ENCODE measurements around the gene GMNC.
"Not testable (repeated sequence)": the region's sequence is repeated elsewhere in the genome, so short reads cannot be mapped to it uniquely, and the experiment has no call there.

GMNC gene, protein sequence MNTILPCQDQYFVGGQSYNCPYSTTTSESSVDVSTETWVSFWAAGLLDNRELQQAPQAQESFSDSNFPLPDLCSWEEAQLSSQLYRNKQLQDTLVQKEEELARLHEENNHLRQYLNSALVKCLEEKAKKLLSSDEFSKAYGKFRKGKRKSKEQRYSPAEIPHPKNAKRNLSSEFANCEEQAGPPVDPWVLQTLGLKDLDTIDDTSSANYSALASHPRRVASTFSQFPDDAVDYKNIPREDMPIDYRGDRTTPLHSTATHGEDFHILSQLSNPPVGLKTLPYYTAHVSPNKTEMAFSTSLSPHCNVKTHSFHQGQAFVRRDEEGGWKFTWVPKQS

DNA sequence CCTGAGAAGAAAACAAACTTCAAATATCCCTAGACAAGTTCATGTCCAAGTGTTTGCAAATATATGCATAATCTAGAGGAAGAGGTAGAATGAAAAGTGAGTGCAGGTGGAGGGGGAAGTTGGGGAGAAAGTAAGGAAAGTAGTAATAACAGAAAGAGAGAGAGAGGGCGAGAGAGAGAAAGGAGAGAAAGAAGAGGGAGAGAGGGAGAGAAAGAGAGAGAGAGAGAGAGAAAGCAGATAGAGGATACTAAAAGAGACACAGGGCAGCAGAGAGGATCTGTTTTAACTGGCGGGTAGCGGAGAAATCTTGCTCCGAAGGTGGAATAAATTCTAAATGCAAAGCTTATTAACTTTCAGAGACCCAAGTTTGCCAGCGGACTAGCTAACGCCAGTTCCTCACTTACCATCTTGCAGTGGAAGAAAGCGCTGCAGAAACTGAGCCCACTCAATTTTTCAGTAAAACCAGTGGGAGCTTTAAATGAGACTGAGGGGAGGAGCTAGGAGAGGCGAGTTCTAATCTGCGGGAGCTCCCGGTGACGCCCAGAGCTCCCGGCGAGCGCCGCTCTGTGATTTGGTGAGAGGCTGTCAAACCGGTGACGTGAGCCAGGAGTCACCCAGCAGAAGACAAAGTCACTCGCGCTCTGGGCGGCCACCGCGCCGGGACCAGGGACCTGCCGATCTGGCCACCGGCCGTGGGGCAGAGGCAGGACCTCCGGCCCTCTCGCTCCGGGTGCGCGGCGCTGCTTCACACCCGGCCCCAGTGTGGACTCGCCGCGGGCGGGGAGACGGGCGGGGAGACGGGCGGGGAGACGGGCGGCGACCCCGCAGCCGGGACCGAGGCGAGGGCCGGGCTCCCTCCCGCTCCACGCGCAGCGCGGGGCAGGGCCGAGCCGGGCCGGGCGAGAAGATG lies at the start of gene GMNC:
Gene GMNC, minus strand, starts transcription at position 486 of the 910 bp plus-strand sequence. Its CDS starts 79 bp downstream, at position 407.
- peak; percentile 31 for DNase-seq

GRCh38 chr3:190911382-190911781 lies 48.9 kb upstream of the GMNC start:
- DNase-seq = no peak

- DNase-seq = no peak
Observed at GRCh38 chr3:190909908-190910307, 47.4 kb upstream of the GMNC start.

DNA sequence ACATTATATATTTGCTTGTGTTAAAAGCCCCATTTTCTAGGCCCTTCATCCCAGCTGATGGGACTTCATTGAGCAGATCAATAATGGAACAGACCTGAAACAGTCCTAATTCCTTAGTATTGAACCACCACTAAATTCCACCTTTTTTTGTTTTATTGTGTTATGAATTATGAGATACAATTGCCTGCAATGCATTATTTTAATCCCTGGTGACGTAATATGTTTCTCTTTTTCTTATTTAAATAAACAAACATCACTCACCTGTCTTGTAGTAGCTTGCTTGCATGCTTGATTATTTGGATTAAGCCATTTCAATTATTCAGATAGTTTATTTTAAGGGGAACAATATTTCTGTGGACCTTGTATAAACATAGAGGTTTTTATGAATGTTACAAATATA lies 40.7 kb upstream of the GMNC start:
- no peak for DNase-seq

DNA sequence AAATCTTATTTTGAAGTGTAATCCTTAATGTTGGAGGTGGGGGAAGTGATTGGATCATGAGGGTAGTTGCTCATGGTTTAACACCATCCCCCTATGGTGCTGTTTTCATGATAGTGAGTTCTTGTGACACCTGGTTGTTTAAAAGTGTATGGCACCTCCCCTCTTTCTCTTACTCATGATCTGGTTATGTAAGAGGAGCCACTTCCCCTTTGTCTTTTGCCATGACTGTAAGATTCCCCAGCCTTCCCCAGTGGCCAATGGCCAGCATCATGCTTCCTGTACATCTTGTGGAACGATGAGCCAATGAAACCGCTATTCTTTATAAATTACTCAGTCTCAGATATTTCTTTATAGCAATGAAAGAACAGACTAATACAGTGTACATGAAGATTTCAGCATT lies 39.8 kb upstream of the GMNC start:
- no peak for DNase-seq

- DNase-seq = no peak
Observed at GRCh38 chr3:190892395-190892902, 30.0 kb upstream of the GMNC start.

GRCh38 chr3:190886945-190887344 lies 24.5 kb upstream of the GMNC start:
- no peak for DNase-seq

DNA sequence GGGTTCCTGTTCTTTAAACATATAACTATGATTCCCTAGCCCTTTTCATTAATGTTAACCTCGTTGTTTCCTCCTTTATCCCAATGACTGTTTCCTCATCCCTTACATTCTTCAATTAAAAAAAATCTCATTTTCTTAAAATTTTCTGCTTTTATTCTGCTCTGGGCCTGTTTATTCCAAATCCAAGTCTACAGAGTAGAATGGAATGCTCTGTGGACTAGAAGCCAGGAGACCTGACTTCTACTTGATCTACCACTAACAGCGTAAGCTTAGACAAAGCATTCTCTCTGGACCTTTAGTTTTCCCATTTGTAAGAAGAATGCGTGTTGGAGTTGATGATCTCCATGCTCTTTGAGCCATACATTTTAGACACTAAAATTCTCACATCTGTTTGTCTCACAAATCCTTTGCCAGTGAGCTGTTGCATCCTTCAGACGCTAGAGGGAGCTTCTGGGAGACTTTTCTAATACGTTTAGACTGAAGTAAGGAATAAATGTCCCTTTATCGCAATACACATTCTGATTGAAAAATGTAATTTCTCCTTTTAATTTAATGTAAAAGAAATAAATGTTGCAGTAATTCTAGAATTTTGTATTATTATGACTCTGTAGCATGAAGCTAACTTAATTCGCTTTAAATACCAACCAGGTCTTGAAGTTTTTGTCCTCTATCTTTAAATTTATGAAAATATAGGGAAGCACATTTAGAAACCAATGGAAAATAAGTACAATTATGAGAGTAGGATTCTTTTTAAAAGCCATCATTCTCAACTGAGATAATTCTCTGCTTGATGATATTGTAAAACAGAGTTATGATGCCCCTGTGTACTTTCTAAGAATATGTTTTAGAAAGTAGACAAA lies 21.7 kb upstream of the GMNC start:
- DNase-seq = no peak

GRCh38 chr3:190883141-190883540 lies 20.6 kb upstream of the GMNC start:
- DNase-seq = no peak

DNA sequence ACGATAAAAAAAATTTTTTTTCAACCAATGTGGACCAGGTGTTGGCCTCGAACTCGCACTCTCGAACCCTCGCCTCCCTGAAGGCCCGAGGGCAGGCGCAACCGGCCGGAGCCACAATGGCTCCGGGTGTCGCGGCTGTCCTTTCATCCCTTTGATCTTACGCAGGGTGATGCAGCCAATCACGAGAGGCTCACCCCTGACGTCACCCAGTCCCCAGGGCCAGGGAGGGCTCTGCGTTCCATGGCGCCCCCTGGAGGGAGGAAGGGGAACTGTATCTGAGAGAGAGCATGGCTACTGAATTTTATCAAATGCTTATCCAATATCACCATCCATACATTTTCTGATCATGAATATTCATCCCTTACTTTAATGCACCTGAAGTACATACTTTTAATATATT lies 15.4 kb upstream of the GMNC start:
- no peak for DNase-seq

GRCh38 chr3:190876433-190876832 lies 13.9 kb upstream of the GMNC start:
- not testable (repeated sequence) for DNase-seq

DNA sequence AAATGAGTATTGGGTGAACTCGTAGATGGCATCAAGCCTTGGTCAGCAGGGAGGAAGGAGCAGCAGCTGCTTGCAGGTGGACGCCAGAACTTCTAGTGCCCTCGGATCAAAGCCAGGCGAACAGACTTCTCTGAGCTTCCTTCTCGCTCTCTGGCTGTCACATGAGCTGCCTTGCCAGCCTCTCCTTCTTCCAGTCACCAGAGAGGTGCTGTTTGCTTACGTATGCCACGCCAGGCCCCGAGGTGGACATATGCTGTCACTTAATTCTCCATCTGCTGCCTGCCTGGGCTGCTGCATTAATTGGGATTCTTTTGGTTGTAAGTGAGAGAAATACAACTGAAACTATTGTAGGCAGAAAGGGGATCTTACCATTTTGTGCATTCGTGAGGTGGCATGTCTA lies 12.6 kb upstream of the GMNC start:
- DNase-seq = not testable (repeated sequence)

DNA sequence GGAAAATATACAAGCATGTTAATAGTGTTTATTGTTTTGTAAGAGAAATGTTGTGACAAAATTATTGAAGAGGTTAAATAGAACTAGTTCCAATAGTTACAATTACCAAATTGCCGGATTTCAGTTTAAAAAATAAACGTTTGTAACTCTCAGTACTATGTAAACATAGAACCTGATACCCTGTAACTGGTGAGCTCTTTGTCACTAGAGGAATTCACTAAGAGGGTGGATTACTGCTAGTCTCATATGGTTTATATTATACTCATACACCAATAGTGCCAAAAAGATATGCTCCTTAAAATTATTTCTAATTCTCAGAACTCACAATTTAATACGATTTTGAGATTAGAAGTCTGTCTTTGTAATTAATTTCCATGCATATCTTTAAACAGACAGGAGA lies 7.6 kb upstream of the GMNC start:
- DNase-seq = no peak

DNA sequence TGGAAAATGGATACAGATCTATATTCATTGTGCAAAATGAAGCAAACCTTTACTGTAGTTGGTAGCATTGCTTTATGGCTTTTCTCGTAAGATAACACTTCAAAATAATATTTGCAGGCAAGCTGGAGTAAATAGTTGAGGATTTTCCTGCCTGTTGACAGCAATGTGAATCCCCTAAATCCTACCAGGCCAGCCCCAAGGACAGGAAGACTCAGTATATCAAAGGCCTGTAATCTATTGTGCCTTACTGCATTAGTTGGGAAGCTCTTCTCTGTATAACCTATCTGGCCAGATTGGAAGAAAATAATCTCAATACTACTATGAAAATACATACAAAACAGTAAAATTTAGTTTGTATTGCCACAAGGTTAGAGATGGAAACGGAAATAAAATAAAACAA lies 4.6 kb upstream of the GMNC start:
- no peak for DNase-seq

DNA sequence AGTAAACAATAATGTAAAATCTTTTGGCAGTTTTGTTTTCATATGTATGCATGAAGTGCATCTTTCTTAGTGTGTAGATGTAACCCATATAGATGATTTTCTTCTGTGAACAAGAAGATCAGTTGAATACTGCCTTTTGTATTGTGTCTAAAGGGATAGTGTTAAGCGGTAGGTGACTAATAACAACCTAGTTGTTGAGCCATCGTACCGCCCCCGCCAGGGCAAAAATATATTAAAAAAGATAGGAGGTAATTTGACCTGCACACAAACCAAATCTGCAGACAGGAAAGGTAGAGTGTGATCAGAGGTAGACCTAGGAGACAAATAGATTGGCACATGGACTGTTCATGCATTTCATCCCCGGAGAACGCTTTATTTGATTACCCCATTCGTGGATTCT lies 3.3 kb upstream of the GMNC start:
- DNase-seq = no peak

DNA sequence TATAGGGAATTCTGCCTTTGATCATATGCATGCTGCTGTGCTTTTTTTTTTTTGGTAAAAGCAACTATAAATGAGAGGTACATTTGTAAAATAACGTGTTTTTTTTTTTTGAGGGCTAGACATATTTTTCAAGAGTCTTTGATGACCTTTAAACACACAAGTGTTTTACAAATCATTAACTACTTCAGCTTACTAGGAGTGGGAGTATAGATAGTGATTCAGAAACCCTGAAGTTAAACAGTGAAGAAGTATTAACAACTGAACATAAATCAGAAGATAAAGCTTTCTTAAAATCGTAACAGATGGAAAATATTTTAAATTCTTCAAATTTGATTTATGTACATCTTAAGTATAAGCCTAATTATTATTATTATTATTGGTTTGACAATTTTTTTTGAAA lies 2.9 kb upstream of the GMNC start:
- DNase-seq = no peak

DNA sequence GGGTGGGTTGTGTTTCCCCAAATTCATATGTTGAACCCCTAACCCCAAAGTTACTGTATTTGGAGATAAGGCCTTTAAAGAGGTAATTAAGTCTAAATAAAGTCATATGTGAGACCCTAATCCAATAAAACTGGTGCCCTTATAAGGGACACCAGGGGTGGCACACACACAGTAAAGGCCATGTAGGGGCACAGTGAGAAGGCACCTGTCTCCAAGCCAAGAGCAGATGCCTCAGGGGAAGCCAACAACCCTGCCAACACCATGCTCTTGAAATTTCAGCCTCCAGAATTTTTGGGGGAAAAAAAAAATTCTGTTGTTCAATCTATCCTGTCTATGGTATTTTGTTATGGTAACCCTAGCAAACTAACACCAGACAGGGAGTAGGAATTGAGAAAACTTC lies 1.5 kb upstream of the GMNC start:
- no peak for DNase-seq

DNA sequence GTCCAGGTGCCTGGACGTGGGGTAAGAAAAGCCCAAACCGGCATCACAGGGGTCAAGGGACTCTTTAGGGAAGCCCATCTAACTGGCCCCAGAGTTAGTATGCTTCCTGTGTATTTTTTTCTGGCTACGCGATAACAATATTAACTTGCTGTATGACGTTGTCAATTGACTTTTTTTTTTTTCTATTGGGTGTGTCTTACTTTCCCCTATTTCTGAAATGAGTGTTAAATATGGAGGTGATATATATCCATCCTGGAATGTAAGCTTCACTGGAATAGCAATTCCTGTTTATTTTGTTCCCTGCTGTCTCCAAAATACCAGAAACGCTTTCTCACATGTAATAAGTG lies 598 bp upstream of the GMNC start:
- no peak for DNase-seq

DNA sequence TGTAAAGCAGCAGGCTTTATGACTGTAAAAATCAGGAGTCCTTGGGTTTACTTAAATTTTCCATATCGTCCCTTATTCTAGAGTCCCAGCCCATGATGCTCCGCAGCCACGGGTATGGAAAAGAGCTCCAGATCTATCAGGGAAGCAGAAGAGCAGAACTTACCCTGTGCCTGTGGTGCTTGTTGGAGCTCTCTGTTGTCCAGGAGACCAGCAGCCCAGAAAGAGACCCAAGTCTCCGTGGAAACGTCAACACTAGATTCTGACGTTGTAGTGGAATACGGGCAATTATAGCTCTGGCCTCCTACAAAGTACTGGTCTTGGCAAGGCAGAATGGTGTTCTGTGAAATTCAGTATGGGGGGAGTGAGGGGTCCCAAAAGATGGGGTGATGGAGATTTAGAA lies 2.0 kb downstream of the GMNC start:
- no peak for DNase-seq

DNA sequence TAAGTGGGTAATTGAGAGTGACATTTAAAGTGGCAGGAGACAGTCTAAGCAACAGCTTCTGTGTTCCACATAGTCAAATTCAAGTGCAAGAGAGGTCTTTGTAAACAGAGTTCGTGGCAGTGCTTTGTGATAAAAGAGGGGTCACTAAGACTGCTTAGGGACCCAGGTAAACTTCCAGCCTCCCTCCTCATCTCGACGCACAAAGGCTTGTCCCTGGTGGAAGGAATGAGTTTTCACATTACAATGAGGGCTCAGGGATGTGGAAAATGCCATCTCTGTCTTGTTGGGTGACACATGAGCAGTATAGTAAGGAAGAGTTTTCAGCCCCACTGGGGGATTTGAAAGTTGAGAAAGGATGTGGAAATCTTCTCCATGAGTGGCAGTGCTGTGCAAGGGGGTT lies 7.3 kb downstream of the GMNC start:
- no peak for DNase-seq

DNA sequence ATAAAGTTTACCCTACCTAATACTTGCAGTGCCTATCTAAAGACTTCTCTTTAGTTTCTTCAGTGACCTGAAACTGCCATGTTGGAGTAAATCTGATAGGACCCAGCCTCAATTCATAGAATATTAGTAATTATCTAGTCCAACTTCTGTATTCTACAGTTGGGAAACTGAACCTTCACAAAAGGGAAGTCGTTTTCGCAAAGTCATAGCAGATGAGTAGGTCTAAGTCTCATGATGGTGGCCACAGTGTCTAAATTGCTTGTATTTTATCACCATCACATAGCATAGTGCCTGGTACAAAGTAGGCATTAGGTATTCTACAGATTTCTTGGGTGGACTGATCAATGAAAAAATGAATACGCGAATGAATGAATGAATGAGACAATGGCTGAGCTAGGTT lies 8.4 kb downstream of the GMNC start:
- DNase-seq = no peak

GRCh38 chr3:190853464-190853863 lies 9.0 kb downstream of the GMNC start:
- no peak for DNase-seq

DNA sequence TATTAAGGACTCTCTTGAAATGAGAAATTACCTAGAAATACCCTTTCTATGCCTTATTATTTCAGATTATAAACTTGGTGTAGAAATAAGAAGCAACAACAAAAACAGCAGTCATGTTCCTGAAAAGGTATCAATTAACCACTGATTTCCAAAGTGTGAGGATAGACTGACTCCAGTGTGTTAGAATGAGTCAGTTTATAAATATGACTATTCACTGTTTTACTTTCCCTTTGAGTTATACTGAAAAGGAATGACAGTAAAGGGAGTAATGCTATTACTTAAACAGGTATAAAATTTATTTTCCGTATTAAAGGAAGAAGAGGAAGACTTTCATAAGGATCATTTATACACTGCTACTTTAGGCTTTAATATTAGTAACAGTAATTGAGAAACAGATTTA lies 12.9 kb downstream of the GMNC start:
- DNase-seq = no peak
